C4-2B (cell line): ENCODE results near the gene EEIG1.

Experiments
- H3K27ac ChIP-seq: fragments of 450-650 bp; 2 replicates; pipeline ENCODE4 v1.5.1; 2017
- ZFX ChIP-seq: fragments of 450-650 bp; IDR thresholded peaks from 2 replicates; pipeline ENCODE4 v1.6.1; 2017
- TF ChIP-seq, protein P1 (sequence below): fragments of 450-650 bp; conservative IDR thresholded peaks from 2 replicates; pipeline ENCODE4 v1.5.1; 2017; ENCODE audit warnings: mild to moderate bottlenecking

The EEIG1 gene

DNA sequence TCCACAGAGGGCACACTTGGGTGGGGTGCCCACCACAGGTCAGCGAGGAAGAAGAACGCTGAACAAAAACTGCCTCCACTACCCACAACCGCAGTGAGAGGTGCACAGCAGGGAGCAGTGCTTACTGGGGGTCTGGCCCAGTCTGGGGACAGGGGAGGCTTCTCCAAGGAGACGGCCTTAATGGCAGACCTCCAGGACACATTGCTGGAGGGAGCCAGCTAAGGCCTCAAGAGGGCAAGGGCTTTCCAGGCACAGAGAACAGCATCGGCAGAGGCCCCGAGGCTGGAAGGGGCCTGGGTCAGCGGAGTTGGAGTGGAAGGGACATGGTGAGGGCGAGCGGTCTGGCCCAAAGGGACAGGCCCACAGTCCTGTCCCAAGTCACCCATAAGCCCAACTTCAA, 34.8 kb downstream of the EEIG1 start:
- H3K27ac ChIP-seq, result no peak overlapping the region
- TF ChIP-seq, protein P1, sequence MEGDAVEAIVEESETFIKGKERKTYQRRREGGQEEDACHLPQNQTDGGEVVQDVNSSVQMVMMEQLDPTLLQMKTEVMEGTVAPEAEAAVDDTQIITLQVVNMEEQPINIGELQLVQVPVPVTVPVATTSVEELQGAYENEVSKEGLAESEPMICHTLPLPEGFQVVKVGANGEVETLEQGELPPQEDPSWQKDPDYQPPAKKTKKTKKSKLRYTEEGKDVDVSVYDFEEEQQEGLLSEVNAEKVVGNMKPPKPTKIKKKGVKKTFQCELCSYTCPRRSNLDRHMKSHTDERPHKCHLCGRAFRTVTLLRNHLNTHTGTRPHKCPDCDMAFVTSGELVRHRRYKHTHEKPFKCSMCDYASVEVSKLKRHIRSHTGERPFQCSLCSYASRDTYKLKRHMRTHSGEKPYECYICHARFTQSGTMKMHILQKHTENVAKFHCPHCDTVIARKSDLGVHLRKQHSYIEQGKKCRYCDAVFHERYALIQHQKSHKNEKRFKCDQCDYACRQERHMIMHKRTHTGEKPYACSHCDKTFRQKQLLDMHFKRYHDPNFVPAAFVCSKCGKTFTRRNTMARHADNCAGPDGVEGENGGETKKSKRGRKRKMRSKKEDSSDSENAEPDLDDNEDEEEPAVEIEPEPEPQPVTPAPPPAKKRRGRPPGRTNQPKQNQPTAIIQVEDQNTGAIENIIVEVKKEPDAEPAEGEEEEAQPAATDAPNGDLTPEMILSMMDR, result no peak
- TF ChIP-seq ZFX, result no peak

DNA sequence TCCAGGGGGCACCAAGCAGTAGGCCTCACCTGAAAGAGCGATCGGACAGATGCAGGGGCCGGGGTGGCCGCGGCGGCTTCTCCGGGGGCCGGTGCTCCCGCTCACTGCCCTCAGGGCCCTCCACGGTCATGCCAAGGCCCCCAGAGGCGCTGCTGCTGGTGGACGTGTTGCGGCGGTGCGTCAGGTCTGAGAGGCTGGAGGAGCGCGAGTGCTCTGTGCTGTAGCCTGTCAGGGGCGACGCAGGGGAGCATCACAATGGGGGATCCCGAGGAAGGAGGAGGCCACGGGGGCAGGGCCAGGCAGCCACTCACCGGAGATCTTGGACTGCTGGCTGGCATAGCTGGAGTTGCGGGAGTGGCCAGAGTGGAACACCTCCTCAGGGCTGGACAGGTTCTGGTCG, 35.5 kb downstream of the EEIG1 start:
- TF ChIP-seq ZFX, result no peak
- TF ChIP-seq, protein P1, result no peak
- H3K27ac ChIP-seq, result no peak overlapping the region

GRCh38 chr9:127944586-127945218, 36.1 kb downstream of the EEIG1 start:
- H3K27ac ChIP-seq, result no peak overlapping the region
- TF ChIP-seq ZFX, result no peak
- TF ChIP-seq, protein P1, result no peak

- TF ChIP-seq ZFX, result no peak
- TF ChIP-seq, protein P1, result peak; percentile 83
Measured at GRCh38 chr9:127943731-127944144, 37.1 kb downstream of the EEIG1 start.

DNA sequence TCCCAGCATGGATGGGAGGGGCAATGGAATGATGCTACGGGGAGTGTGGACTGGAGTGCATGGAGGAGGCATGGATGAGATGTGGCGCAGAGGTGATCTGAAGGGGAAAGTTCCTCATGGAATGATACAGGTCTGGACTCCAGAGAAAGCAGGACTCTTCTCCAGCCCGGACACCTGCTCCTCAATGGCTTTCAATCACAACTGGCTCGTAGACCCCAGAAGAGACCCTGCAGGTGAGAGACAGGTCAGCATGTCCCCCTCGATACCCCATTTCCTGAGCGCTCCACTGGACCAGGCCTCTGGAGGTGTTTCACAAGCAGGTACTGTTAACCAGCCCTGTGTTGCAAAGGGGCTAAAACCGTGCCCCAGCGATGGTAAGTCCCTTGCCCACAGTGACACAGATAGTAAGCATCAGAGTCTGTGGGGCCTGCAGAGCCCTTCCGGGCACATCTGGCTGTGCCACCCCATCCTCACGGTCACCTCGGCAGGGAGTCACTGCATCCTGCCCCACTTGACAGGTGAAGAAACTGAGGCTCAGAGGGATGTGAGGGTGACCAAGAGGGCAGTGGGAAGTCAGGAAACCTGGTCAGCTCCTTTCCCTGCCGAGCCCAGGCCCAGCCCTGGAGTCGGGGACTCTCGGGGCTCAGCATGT, 37.7 kb downstream of the EEIG1 start:
- no peak overlapping the region for H3K27ac ChIP-seq
- TF ChIP-seq, protein P1, result peak; percentile 67
- no peak for TF ChIP-seq ZFX

More at GRCh38 chr9:127943731-127944144, 37.1 kb downstream of the EEIG1 start:
- no peak overlapping the region for H3K27ac ChIP-seq

DNA sequence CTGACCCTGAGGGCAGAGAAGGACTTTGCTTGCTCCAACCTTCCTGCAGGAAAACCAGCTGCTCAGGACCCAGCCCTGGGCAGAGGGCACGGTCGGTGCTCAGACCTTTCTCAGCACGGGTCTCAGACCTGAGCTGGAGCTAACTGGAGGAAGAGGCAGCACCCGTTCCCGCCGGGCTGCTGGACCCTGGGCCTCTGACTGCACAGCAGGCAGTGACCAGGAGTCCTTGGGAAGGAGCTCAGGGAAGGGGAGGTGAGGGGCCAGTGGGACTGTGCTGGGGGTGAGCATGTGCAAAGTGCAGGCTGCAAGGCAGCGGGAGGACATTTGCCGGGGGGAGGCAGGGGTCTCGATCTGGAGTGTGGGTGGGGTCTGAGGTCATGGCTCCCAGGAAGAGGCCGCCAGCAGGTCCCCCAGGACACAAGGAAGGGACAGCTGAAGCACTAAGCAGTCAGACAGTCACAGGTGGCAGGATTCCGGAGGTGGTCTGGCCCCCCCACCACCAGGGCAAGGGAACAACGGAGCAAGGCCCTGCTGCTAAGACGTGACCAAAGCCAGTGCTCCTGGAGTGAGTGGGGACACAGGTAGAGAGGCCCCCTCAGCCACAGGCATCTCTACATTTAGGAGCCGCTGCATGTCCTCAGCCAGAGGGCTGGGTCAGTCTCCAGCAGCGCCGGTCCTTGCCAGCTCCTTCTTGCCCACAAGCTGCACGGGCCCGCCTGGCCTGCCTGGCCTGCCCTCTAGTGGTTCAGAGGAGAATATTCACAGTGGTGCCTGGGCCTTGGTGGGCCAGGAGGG, 38.4 kb downstream of the EEIG1 start:
- no peak overlapping the region for H3K27ac ChIP-seq
- TF ChIP-seq, protein P1, result peak; percentile 87
- no peak for TF ChIP-seq ZFX

DNA sequence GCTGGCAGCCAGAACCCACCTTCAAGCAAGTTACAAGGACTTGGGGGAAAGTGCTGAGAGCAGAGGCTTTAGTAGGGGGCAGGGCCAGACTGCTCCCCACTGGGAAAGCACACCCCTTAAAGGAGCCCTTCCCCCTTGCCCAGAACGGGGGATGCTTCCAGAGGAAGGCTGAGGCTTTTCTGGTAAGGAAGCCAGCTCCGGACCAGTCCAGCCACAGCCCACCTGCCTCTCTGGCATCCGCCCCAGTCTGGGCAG, 38.9 kb downstream of the EEIG1 start:
- H3K27ac ChIP-seq, result no peak overlapping the region
- TF ChIP-seq ZFX, result no peak
- TF ChIP-seq, protein P1, result no peak
